CD8-positive, alpha-beta memory T cell (primary cell): Measurements from ENCODE around the gene CYCS. TPM values are rescaled to one million over a fixed set of nuclear protein-coding genes. Genes with fewer than 3 reads are reported as not detected.
"Not testable (repeated sequence)": the region's sequence is repeated elsewhere in the genome, so short reads cannot be mapped to it uniquely, and the experiment has no call there.

Experiments used
- CTCF ChIA-PET: fragments of 350-600 bp; sonication (Branson Sonifier 250); formaldehyde crosslinking; loops from one replicate; lab custom pipeline; 2021; ENCODE audit warnings: antibody characterized with exemption; lab: Charles Lee
- POLR2A ChIA-PET: fragments of 350-600 bp; sonication (Branson Sonifier 250); formaldehyde crosslinking; loops from one replicate; lab custom pipeline; 2021; ENCODE audit warnings: antibody characterized with exemption; lab: Charles Lee
- DNase-seq, 5 donors: peaks; one replicate each; pipeline versions ENCODE4 v3.0.0 to v3.0.0-alpha.2; 2020 to 2022; ENCODE audit warnings: mixed read lengths in 1 of 5
- H3K27ac ChIP-seq: one replicate; pipeline ENCODE4 v1.7.0; 2013; ENCODE audit warnings: low read depth, mild to moderate bottlenecking, low read length, moderate library complexity
- H3K27me3 ChIP-seq: 2 replicates; pipeline ENCODE4 v1.7.0; 2013; ENCODE audit warnings: low read length, mild to moderate bottlenecking; ENCODE audit not compliant: insufficient read depth, poor library complexity, severe bottlenecking
- H3K36me3 ChIP-seq: 2 replicates; pipeline ENCODE4 v1.7.0; 2013; ENCODE audit warnings: mild to moderate bottlenecking, low read length, moderate library complexity; ENCODE audit not compliant: insufficient read depth
- H3K4me1 ChIP-seq: 2 replicates; pipeline ENCODE4 v1.7.0; 2013; ENCODE audit warnings: mild to moderate bottlenecking, low read length, moderate library complexity; ENCODE audit not compliant: insufficient read depth
- H3K4me3 ChIP-seq: 2 replicates; pipeline ENCODE4 v1.7.0; 2013; ENCODE audit warnings: mild to moderate bottlenecking, low read length
- H3K9me3 ChIP-seq: 2 replicates; pipeline ENCODE4 v1.7.0; 2013; ENCODE audit warnings: mild to moderate bottlenecking, low read length
- H3K27ac Mint-ChIP-seq, 8 donors: one replicate each; pipeline ENCODE4 v1.8.0; 2020 to 2021; ENCODE audit warnings: mixed read lengths in 8 of 8, mild to moderate bottlenecking in 6 of 8, inconsistent platforms in 3 of 8, moderate library complexity in 3 of 8
- H3K27me3 Mint-ChIP-seq, 2 donors: one replicate each; pipeline ENCODE4 v1.8.0; 2020 to 2021; ENCODE audit warnings: mixed read lengths in 2 of 2, mild to moderate bottlenecking in 1 of 2, moderate library complexity in 1 of 2
- H3K36me3 Mint-ChIP-seq, 3 donors: one replicate each; pipeline ENCODE4 v1.8.0; 2020 to 2021; ENCODE audit warnings: mixed read lengths in 3 of 3, inconsistent platforms in 1 of 3, mild to moderate bottlenecking in 1 of 3
- H3K4me1 Mint-ChIP-seq, 3 donors: one replicate each; pipeline ENCODE4 v1.8.0; 2020 to 2021; ENCODE audit warnings: mixed read lengths in 3 of 3, inconsistent platforms in 1 of 3, mild to moderate bottlenecking in 1 of 3
- H3K4me3 Mint-ChIP-seq, 7 donors: one replicate each; pipeline ENCODE4 v1.8.0; 2020 to 2021; ENCODE audit warnings: mixed read lengths in 7 of 7, mild to moderate bottlenecking in 6 of 7, moderate library complexity in 4 of 7, inconsistent platforms in 2 of 7
- H3K9me3 Mint-ChIP-seq, 5 donors: one replicate each; pipeline ENCODE4 v1.8.0; 2020 to 2022; ENCODE audit warnings: mixed read lengths in 5 of 5, mild to moderate bottlenecking in 3 of 5, moderate library complexity in 2 of 5, inconsistent platforms in 1 of 5
- polyA plus RNA-seq: library from polyadenylated mRNA; unstranded; fragments of 300-500 nt; fragmentation: Illumina TruSeq; gene quantifications from one replicate; pipeline ENCODE4 v1.2.3, GENCODE V29; 2021
- total RNA-seq, 2 experiments: library from RNA; stranded (reverse); gene quantifications; one replicate each; pipeline ENCODE4 v1.2.3, GENCODE V29; 2021

The CYCS gene
- total and polyA plus RNA-seq, 3 experiments from 2014 or later, result 148 to 324 (median 294) TPM

GRCh38 chr7:25087855-25088254, 37.2 kb downstream of the CYCS start:
- Mint-ChIP-seq H3K27me3 (peaks cover 0 to 13% of the 10 kb centered on the region in 2 donors), H3K9me3 (no peaks in the 10 kb centered on the region), H3K4me1 (no peaks in the 10 kb centered on the region), H3K4me3 (no peak overlapping the region), H3K27ac (no peak overlapping the region), H3K36me3 (no peaks in the 10 kb centered on the region)
- no peaks in the 10 kb centered on the region for H3K36me3 ChIP-seq
- no peak overlapping the region for H3K27ac ChIP-seq
- POLR2A ChIA-PET, result no interaction called here
- CTCF ChIA-PET, result interaction anchor here (1.1 to 1.6 kb wide), 2 partner anchors 10 to 208 kb away, joined by 3 to 5 read pairs; no protein-coding TSS in a partner anchor
- H3K9me3 ChIP-seq, result no peaks in the 10 kb centered on the region
- no peak for DNase-seq
- H3K27me3 ChIP-seq, result no peaks in the 10 kb centered on the region
- no peak overlapping the region for H3K4me3 ChIP-seq
- no peaks in the 10 kb centered on the region for H3K4me1 ChIP-seq

- H3K27ac ChIP-seq, result no peak overlapping the region
- H3K27me3 ChIP-seq, result no peaks in the 10 kb centered on the region
- no peaks in the 10 kb centered on the region for H3K4me1 Mint-ChIP-seq
- no peak overlapping the region for H3K4me3 ChIP-seq
- no peaks in the 10 kb centered on the region for H3K36me3 Mint-ChIP-seq
- no peaks in the 10 kb centered on the region for H3K9me3 Mint-ChIP-seq
- H3K27ac Mint-ChIP-seq, result no peak overlapping the region
- no peak for DNase-seq
- ChIA-PET POLR2A (no interaction called here), CTCF (interaction anchor here (1.2 kb wide), 1 partner anchor 9 kb away, joined by 3 read pairs; no protein-coding TSS in a partner anchor)
- no peaks in the 10 kb centered on the region for H3K9me3 ChIP-seq
- H3K36me3 ChIP-seq, result no peaks in the 10 kb centered on the region
- H3K4me3 Mint-ChIP-seq, result no peak overlapping the region
- peaks cover 0 to 24% of the 10 kb centered on the region in 2 donors for H3K27me3 Mint-ChIP-seq
- no peaks in the 10 kb centered on the region for H3K4me1 ChIP-seq
Measured at GRCh38 chr7:25084821-25085220, 40.2 kb downstream of the CYCS start.

DNA sequence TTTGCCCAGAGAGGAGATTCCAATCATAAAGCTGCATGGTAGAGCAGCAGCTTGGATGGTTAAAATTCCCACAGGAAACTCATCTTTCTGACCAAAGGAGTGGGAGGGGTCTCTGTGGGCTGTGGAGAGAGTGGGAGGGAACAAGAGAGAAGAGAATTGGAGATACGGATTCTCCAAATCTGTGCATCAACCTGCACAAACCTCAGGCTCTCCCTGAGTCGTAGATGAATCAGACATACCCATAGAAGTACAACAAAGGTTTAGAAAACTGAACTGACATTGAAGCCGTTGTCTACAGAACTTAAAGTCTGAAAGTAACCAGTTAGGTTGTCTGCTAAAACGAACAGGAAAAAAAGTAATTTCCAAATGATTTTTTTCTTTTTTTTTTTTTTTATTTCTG, 41.9 kb downstream of the CYCS start:
- CTCF ChIA-PET, result interaction anchor here (1.0 kb wide), 1 partner anchor 11 kb away, joined by 4 read pairs; no protein-coding TSS in a partner anchor

GRCh38 chr7:25082041-25082440, 43.0 kb downstream of the CYCS start:
- POLR2A ChIA-PET, H3K27me3 ChIP-seq, H3K4me3 Mint-ChIP-seq, H3K27ac ChIP-seq, H3K27ac Mint-ChIP-seq, H3K36me3 ChIP-seq, H3K36me3 Mint-ChIP-seq, H3K9me3 Mint-ChIP-seq, H3K4me1 ChIP-seq, H3K4me1 Mint-ChIP-seq, H3K4me3 ChIP-seq, H3K9me3 ChIP-seq, DNase-seq: not testable (repeated sequence)
- H3K27me3 Mint-ChIP-seq, result peaks cover 3 to 28% of the 10 kb centered on the region in 2 donors
- CTCF ChIA-PET, result interaction anchor here (1.0 to 1.4 kb wide), 3 partner anchors 12 to 269 kb away, joined by 3 to 4 read pairs (median 3); no protein-coding TSS in a partner anchor

More for the DNA sequence above, 41.9 kb downstream of the CYCS start:
- POLR2A ChIA-PET, result no interaction called here
- no peaks in the 10 kb centered on the region for H3K4me1 Mint-ChIP-seq
- H3K27ac Mint-ChIP-seq, result no peak overlapping the region
- H3K27me3 Mint-ChIP-seq, result peaks cover 0 to 24% of the 10 kb centered on the region in 2 donors
- no peak overlapping the region for H3K27ac ChIP-seq
- H3K4me3 Mint-ChIP-seq, result no peak overlapping the region
- H3K9me3 ChIP-seq, result no peaks in the 10 kb centered on the region
- no peaks in the 10 kb centered on the region for H3K27me3 ChIP-seq
- no peaks in the 10 kb centered on the region for H3K36me3 Mint-ChIP-seq
- H3K9me3 Mint-ChIP-seq, result no peaks in the 10 kb centered on the region
- DNase-seq, result no peak
- H3K36me3 ChIP-seq, result no peaks in the 10 kb centered on the region
- H3K4me1 ChIP-seq, result no peaks in the 10 kb centered on the region
- no peak overlapping the region for H3K4me3 ChIP-seq

- H3K36me3 Mint-ChIP-seq, result no peaks in the 10 kb centered on the region
- no peaks in the 10 kb centered on the region for H3K9me3 Mint-ChIP-seq
- Histone ChIP-seq H3K4me3 (no peak overlapping the region), H3K4me1 (no peaks in the 10 kb centered on the region), H3K9me3 (no peaks in the 10 kb centered on the region), H3K27me3 (no peaks in the 10 kb centered on the region), H3K36me3 (no peaks in the 10 kb centered on the region), H3K27ac (no peak overlapping the region)
- no peak overlapping the region for H3K27ac Mint-ChIP-seq
- no peak for DNase-seq
- no peak overlapping the region for H3K4me3 Mint-ChIP-seq
- H3K27me3 Mint-ChIP-seq, result peaks cover 3 to 8% of the 10 kb centered on the region in 2 donors
- POLR2A ChIA-PET, result no interaction called here
- CTCF ChIA-PET, result interaction anchor here (0.6 to 1.2 kb wide), 4 partner anchors 9 to 264 kb away, joined by 3 read pairs; no protein-coding TSS in a partner anchor
- no peaks in the 10 kb centered on the region for H3K4me1 Mint-ChIP-seq
Measured at GRCh38 chr7:25077096-25077495, 48.0 kb downstream of the CYCS start.

DNA sequence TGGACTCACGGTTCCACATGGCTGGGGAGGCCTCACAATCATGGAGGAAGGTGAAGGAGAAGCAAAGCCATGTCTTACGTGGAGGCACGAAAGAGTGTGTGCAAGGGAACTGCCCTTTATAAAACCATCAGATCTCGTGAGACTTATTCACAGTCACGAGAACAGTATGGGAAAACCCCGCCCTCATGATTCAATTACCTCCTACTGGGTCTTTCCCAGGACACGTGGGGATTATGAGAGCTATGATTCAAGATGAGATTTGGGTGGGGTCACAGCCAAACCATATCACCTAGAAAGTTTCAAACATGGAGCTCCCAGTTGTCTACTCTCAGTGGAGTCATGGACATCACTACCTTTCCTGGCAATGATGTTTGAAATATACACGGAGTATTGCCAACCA, 49.6 kb downstream of the CYCS start:
- no peak for DNase-seq
- ChIA-PET CTCF (interaction anchor here (0.7 to 2.6 kb wide), 5 partner anchors 16 to 263 kb away, joined by 3 to 10 read pairs (median 4); no protein-coding TSS in a partner anchor), POLR2A (no interaction called here)
- no peaks in the 10 kb centered on the region for H3K4me1 ChIP-seq
- no peaks in the 10 kb centered on the region for H3K27me3 ChIP-seq
- Mint-ChIP-seq H3K4me3 (no peak overlapping the region), H3K27me3 (peaks cover 3 to 4% of the 10 kb centered on the region in 2 donors), H3K9me3 (no peaks in the 10 kb centered on the region), H3K36me3 (no peaks in the 10 kb centered on the region), H3K4me1 (no peaks in the 10 kb centered on the region), H3K27ac (no peak overlapping the region)
- no peak overlapping the region for H3K4me3 ChIP-seq
- no peaks in the 10 kb centered on the region for H3K9me3 ChIP-seq
- H3K36me3 ChIP-seq, result no peaks in the 10 kb centered on the region
- H3K27ac ChIP-seq, result no peak overlapping the region

DNA sequence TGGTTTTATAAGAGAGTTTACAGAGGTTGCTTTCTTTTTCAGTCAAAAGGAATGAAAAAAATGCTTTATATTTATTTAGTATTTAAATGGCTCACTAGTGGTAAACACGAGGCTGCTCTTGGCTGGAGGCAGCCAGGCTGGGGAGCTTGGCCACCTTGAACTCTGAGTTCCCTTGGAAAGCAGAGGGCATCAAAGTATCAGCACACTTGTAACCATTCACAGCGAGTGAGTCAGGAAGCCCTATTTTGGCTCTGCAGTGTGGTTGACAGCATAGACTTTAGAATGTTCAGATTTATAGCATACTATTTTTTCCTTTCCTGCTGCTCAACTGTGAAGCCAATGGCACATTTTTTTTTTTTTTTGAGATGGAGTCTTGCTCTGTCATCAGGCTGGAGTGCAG, 51.6 kb downstream of the CYCS start:
- no peak for DNase-seq
- H3K36me3 Mint-ChIP-seq, result no peaks in the 10 kb centered on the region
- POLR2A ChIA-PET, result no interaction called here

More for the DNA sequence above, 51.6 kb downstream of the CYCS start:
- H3K9me3 ChIP-seq, result no peaks in the 10 kb centered on the region
- no peak overlapping the region for H3K4me3 ChIP-seq
- no peaks in the 10 kb centered on the region for H3K27me3 ChIP-seq
- Mint-ChIP-seq H3K9me3 (no peaks in the 10 kb centered on the region), H3K4me3 (no peak overlapping the region), H3K27ac (no peak overlapping the region), H3K27me3 (peaks cover 3 to 4% of the 10 kb centered on the region in 2 donors), H3K4me1 (peaks cover 2 to 11% (median 9%) of the 10 kb centered on the region in 3 donors)
- no peaks in the 10 kb centered on the region for H3K36me3 ChIP-seq
- no peaks in the 10 kb centered on the region for H3K4me1 ChIP-seq
- CTCF ChIA-PET, result interaction anchor here (0.7 to 4.0 kb wide), 6 partner anchors 19 to 261 kb away, joined by 3 to 50 read pairs (median 4); no protein-coding TSS in a partner anchor
- no peak overlapping the region for H3K27ac ChIP-seq
